GM10847 (cell line): ENCODE measurements around the gene SH2D4B.

Source experiments
- POLR2A ChIP-seq: IDR thresholded peaks from 2 replicates; pipeline ENCODE4 v1.6.1; 2011; ENCODE audit not compliant: insufficient read length; ENCODE audit errors: extremely low read depth

The SH2D4B gene

DNA sequence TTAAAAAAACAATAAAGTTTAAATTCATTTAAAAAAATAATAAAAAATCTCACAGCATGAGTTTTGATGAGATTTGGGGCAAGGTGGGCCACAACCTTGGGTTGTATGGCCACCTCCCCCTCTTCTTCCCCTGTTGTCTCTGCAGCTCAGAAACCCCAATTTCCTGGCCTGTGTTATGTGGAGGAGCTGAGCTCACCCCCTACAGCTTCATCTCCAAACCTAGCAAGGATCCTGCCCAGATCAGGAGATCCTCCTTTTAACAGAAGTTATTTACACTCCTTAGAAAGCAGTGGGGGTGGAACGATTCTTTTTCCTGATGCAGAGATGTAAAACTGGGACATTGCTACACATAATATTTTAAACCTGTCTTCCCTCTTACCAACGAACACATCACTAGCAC is 6.9 kb upstream of the SH2D4B start:
- TF ChIP-seq POLR2A, result no peak

- TF ChIP-seq POLR2A, result no peak
These were observed 5.1 kb upstream of the SH2D4B start for GRCh38 chr10:80532571-80532970.

DNA sequence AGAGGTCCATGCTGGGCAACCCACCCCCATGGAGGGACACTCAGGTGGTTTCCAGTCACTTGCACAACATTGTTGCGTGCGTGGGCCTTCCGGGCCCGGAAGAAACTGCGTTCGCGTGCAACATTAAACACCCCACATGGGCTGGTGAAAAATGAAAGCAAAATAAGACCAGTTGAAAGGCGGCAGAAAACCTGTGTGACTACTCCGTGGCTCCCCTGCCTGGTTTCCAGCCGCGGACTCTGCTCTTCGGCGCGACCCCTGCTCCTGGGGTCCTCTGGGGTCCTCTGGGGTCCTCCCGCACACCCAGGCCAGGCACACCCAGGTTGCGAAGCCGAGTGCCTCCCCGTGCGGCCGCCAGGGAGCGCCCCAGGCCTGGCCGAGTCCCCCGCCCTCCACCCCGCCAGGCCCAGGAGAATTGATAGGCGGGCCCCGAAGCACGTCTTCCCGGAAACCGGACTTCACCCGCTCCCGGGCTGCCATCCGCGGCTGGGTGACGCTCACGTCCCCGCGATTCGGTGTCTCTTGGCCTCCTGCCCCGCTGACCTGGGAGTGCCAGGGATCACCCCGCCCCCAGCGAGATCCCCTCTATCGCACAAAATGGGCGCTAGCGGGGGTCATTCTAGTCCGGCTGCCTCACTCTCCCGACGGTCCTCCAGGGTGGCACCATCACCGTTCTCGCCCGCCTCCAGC is 1.9 kb upstream of the SH2D4B start:
- peak; percentile 42 for TF ChIP-seq POLR2A

DNA sequence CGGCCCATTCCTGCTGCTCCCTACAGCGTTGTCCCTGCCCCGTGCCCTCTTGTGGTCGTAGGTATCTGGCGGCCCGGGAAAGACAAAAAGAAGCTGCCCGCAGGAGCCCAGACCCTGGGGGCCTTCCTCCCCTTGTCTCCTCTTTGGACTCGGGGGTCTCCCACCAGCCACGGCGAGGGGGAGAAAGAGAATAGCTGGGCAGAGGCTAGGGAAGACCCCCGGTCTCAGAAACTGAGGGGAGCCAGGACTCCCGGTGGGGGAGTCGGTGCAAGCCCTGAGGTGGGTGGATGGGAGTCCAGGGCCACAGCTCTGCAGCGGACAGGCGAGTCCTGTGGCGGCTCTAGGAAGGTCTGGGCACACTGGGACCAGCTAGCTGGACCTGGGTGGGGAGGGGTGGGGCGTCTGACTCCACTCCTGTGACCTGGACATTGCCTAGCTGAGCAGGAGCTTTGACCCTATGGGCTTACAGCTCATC is 1.3 kb upstream of the SH2D4B start:
- TF ChIP-seq POLR2A, result no peak

DNA sequence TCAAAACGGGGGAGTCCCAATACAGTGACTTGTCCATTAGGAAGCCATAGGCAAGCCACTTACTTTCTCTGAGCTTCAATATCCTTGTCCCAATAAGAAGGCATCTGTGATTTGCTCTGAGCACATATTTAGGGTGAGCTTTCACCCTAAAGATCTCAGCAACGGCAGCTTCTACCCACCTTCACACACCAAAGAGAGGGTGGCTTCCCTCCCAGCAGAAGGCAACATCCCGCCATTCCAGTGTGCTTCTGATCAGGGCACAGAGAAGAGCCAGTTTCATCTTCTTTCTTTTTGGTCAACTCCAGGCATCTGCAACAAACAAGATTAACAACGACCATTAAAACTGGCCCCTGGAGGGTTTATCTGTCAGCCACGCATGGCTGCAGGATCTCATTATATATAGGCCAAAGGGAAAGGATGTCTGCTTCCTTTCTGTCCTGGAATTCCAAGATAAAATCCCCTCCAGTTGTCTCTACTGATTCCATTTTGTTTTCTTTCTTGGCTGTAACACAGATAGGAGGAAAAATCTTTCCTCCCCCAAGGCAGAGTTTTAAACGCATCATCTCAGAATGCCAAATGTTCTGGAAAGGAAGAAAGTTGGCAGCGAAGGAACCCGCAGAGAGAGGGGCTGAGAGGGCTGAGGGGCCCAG is 491 bp upstream of the SH2D4B start:
- no peak for TF ChIP-seq POLR2A

GRCh38 chr10:80538481-80539185 is 931 bp downstream of the SH2D4B start:
- TF ChIP-seq POLR2A, result no peak

- no peak for TF ChIP-seq POLR2A
These were observed 1.8 kb downstream of the SH2D4B start for GRCh38 chr10:80539421-80540031.

GRCh38 chr10:80540136-80540535 is 2.4 kb downstream of the SH2D4B start:
- no peak for TF ChIP-seq POLR2A

GRCh38 chr10:80540618-80540980 is 2.9 kb downstream of the SH2D4B start:
- TF ChIP-seq POLR2A, result no peak

GRCh38 chr10:80540981-80541750 is 3.5 kb downstream of the SH2D4B start:
- no peak for TF ChIP-seq POLR2A

GRCh38 chr10:80542053-80542452 is 4.4 kb downstream of the SH2D4B start:
- TF ChIP-seq POLR2A, result no peak

DNA sequence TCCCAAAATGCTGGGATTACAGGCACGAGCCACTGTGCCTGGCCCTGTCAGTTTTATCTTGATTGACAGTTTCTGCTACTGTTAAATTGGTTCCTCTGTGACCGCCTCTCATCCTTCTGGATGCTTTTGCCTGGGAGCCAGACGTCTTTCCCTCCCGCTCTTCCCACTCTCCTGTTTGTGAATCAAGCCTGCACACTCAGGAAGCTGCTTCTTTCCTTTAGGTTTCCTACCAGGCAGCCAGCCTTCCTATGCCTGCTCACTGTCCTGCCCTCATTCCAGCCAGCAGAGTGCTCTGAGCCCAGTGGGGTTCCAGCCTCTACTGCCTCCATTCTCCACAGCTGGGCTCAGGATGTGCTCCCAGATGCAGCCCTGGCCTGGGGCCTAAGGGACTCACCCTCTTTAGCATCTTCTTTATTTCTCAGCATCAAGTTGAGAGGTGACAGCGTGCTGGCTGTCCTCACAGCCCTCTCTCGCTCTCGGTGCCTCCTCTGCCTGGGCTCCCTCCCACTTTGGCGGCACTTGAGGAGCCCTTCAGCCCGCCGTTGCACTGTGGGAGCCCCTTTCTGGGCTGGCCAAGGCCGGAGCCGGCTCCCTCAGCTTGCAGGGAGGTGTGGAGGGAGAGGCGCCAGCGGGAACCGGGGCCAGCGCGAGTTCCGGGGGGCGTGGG is 5.1 kb downstream of the SH2D4B start:
- TF ChIP-seq POLR2A, result no peak

GRCh38 chr10:80544316-80544953 is 6.7 kb downstream of the SH2D4B start:
- TF ChIP-seq POLR2A, result no peak

DNA sequence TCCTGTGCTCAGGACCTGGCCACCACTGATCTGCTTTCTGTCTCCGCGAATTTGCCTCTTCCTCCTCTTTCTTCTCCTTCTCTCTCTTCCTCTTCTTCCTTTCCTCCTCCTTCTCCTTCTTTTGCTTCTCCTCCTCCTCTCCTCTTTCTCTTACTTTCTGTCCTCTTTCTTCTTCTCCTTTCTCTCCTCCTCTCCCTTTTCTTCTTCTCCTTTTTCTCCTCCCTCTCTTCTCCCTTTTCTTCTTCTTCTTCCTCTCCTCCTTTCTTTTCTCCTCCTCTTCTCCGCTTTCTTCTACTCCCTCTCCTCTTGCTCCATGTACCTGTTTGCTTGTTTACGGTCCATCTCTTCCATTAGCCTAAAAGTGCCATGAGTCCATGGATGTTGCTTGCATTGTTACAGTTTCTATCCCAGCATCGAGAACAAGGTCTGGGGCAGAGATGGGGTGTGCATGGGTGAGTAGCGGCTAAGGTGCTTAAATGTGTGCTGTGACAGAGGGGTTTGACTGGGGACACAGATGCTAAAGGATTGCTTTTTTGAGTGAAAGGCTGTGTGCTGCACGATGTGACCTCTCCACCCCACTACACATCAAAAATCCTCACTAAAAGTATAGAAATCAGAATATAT is 7.7 kb downstream of the SH2D4B start:
- no peak for TF ChIP-seq POLR2A

GRCh38 chr10:80552151-80552646 is 14.5 kb downstream of the SH2D4B start:
- TF ChIP-seq POLR2A, result no peak
